ENCODE measurements around the gene TLE4. TPM values are rescaled to one million over a fixed set of nuclear protein-coding genes. Genes with fewer than 3 reads are reported as not detected.

TLE4 gene
- total and polyA plus RNA-seq, 2 experiments from 2014 or later, result 45.8 to 72.9 TPM

GRCh38 chr9:79555474-79556089 is 16.2 kb upstream of the TLE4 start:
- Mint-ChIP-seq H3K4me3 (no peak overlapping the region), H3K27me3 (ENCODE audit: insufficient read depth, low read depth, poor library complexity) (peaks cover 3% of the 10 kb centered on the region)
- no peaks in the 10 kb centered on the region for H3K79me2 ChIP-seq (replicated peaks; ENCODE audit: insufficient read depth)

GRCh38 chr9:79559495-79560181 is 12.1 kb upstream of the TLE4 start:
- TF ChIP-seq CREB1 (CRISPR knock-in tag; IDR thresholded peaks at IDR 0.05; ENCODE audit: low read depth) (no peak), NANOG (IDR thresholded peaks at IDR 0.05; ENCODE audit: borderline replicate concordance) (no peak), JUNB (IDR thresholded peaks at IDR 0.05; ENCODE audit: unreplicated experiment) (no peak)
- Histone ChIP-seq H3K27me3 (ENCODE audit: insufficient read depth) (no peaks in the 10 kb centered on the region), H3K9me2 (ENCODE audit: insufficient read depth) (peaks cover 10% of the 10 kb centered on the region), H3K27ac (ENCODE audit: low read depth) (no peak overlapping the region), H2AFZ (peak overlapping the region; percentile 89), H3K79me2 (replicated peaks; ENCODE audit: insufficient read depth) (no peaks in the 10 kb centered on the region), H3F3A (replicated peaks; ENCODE audit: low read depth) (no peaks in the 10 kb centered on the region), H4K20me1 (replicated peaks; ENCODE audit: insufficient read depth) (no peaks in the 10 kb centered on the region), H3K4me2 (no peak overlapping the region), H3K4me3 (no peak overlapping the region), H3K4me1 (ENCODE audit: insufficient read depth) (peaks cover 5% of the 10 kb centered on the region; the same call in 1 of the 2 replicates), H3K36me3 (ENCODE audit: insufficient read depth) (no peaks in the 10 kb centered on the region)
- Mint-ChIP-seq H3K36me3 (ENCODE audit: low read depth) (no peaks in the 10 kb centered on the region), H3K4me3 (no peak overlapping the region), H3K4me1 (peaks cover 5% of the 10 kb centered on the region; the same call in 1 of the 3 replicates), H3K27me3 (ENCODE audit: insufficient read depth, low read depth, poor library complexity) (peaks cover 3% of the 10 kb centered on the region), H3K27ac (no peak overlapping the region), H3K9me3 (no peaks in the 10 kb centered on the region)
- no peak for ATAC-seq
- no peak for DNase-seq (ENCODE audit: low spot score)

More at GRCh38 chr9:79555474-79556089, 16.2 kb upstream of the TLE4 start:
- Histone ChIP-seq H3K4me1 (ENCODE audit: insufficient read depth) (peaks cover 5% of the 10 kb centered on the region; the same call in 1 of the 2 replicates), H3F3A (replicated peaks; ENCODE audit: low read depth) (no peaks in the 10 kb centered on the region), H3K9me2 (ENCODE audit: insufficient read depth) (peaks cover 10% of the 10 kb centered on the region), H3K4me2 (no peak overlapping the region), H4K20me1 (replicated peaks; ENCODE audit: insufficient read depth) (no peaks in the 10 kb centered on the region), H3K27ac (ENCODE audit: low read depth) (no peak overlapping the region), H3K27me3 (ENCODE audit: insufficient read depth) (no peaks in the 10 kb centered on the region), H3K36me3 (ENCODE audit: insufficient read depth) (no peaks in the 10 kb centered on the region), H2AFZ (no peak overlapping the region), H3K4me3 (no peak overlapping the region)
- H3K36me3 Mint-ChIP-seq (ENCODE audit: low read depth), result no peaks in the 10 kb centered on the region
- ATAC-seq, result no peak
- no peak for DNase-seq (ENCODE audit: low spot score)
- TF ChIP-seq JUNB (IDR thresholded peaks at IDR 0.05; ENCODE audit: unreplicated experiment), result no peak
- no peak for TF ChIP-seq EZH2phosphoT487 (IDR thresholded peaks at IDR 0.05; ENCODE audit: unreplicated experiment)
- no peak for TF ChIP-seq NANOG (IDR thresholded peaks at IDR 0.05; ENCODE audit: borderline replicate concordance)
- no peak for TF ChIP-seq CTCF (conservative IDR thresholded peaks at IDR 0.05; ENCODE audit: low read depth in 2 of 2)
- H3K27ac Mint-ChIP-seq, result no peak overlapping the region
- H3K4me1 Mint-ChIP-seq, result peaks cover 5% of the 10 kb centered on the region; the same call in 1 of the 3 replicates
- no peaks in the 10 kb centered on the region for H3K9me3 Mint-ChIP-seq

GRCh38 chr9:79562749-79563386 is 8.9 kb upstream of the TLE4 start:
- Histone ChIP-seq H3K4me2 (no peak overlapping the region), H3K9me2 (ENCODE audit: insufficient read depth) (no peaks in the 10 kb centered on the region; the same call in 1 of the 2 replicates), H3K27ac (ENCODE audit: low read depth) (no peak overlapping the region), H3K4me3 (no peak overlapping the region), H3K36me3 (ENCODE audit: insufficient read depth) (no peaks in the 10 kb centered on the region), H4K20me1 (replicated peaks; ENCODE audit: insufficient read depth) (no peaks in the 10 kb centered on the region), H3K4me1 (ENCODE audit: insufficient read depth) (peaks cover 5% of the 10 kb centered on the region; the same call in 1 of the 2 replicates), H2AFZ (no peak overlapping the region), H3F3A (replicated peaks; ENCODE audit: low read depth) (no peaks in the 10 kb centered on the region), H3K79me2 (replicated peaks; ENCODE audit: insufficient read depth) (no peaks in the 10 kb centered on the region), H3K27me3 (ENCODE audit: insufficient read depth) (no peaks in the 10 kb centered on the region)
- H3K27me3 Mint-ChIP-seq (ENCODE audit: insufficient read depth, low read depth, poor library complexity), result no peaks in the 10 kb centered on the region
- no peaks in the 10 kb centered on the region for H3K36me3 Mint-ChIP-seq (ENCODE audit: low read depth)
- no peak overlapping the region for H3K27ac Mint-ChIP-seq
- no peak for ATAC-seq
- no peak for DNase-seq (ENCODE audit: low spot score)
- no peaks in the 10 kb centered on the region for H3K9me3 Mint-ChIP-seq
- H3K4me1 Mint-ChIP-seq, result peaks cover 5% of the 10 kb centered on the region; the same call in 2 of the 3 replicates
- no peak overlapping the region for H3K4me3 Mint-ChIP-seq
- TF ChIP-seq CTCF (conservative IDR thresholded peaks at IDR 0.05; ENCODE audit: low read depth in 2 of 2) (no peak), EZH2phosphoT487 (IDR thresholded peaks at IDR 0.05; ENCODE audit: unreplicated experiment) (no peak), NANOG (IDR thresholded peaks at IDR 0.05; ENCODE audit: borderline replicate concordance) (no peak), POLR2AphosphoS5 (IDR thresholded peaks at IDR 0.05; ENCODE audit: low read depth) (no peak), ETS1 (IDR thresholded peaks at IDR 0.05) (no peak), JUNB (IDR thresholded peaks at IDR 0.05; ENCODE audit: unreplicated experiment) (no peak)

Data from GM23338 (cell line).